ENCODE measurements around the gene SLC12A9.
"Not testable (repeated sequence)": the region's sequence is repeated elsewhere in the genome, so short reads cannot be mapped to it uniquely, and the experiment has no call there.

SLC12A9 gene

DNA sequence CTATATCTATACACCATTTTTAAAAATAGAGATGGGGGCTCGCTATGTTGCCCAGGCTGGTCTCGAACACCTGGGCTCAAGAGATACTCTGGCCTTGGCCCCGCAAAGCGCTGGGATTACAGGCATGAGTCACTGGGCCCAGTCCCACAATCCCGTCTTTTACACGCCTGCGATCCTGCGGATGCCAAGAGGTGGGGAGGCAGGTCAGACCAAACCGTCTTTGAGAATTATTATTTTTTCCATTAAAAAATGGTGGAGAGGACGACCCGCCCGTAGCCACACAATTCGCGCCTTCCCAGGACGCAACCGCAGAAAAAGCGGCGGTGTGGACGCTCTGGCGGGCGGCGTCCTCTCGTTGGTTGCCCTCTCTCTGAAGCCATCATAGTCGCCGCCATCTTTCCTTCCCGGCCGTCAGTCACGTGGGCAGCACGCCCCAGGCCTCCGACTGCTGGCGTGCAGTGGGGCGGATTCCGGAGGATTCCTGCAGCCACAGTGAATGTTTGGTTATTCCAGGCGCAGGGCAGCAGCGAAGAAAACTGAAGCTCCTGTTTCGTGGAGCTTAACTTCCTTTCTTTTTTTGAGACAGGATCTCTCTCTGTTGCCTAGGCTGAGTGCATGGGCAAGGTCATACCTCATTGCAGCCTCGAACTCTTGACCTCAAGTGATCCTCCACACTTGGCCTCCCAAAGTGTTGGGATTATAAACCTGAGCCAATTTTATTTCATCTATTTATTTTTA lies 15.2 kb upstream of the SLC12A9 start:
- Mint-ChIP-seq H3K9me3 (no peaks in the 10 kb centered on the region), H3K27me3 (no peaks in the 10 kb centered on the region), H3K4me1 (peaks cover 7% of the 10 kb centered on the region), H3K4me3 (peak overlapping the region; percentile 67 to 80), H3K27ac (peak overlapping the region; percentile 84 to 94)
- DNase-seq (peak; percentile 61 to 74), ATAC-seq (peak; percentile 93)

DNA sequence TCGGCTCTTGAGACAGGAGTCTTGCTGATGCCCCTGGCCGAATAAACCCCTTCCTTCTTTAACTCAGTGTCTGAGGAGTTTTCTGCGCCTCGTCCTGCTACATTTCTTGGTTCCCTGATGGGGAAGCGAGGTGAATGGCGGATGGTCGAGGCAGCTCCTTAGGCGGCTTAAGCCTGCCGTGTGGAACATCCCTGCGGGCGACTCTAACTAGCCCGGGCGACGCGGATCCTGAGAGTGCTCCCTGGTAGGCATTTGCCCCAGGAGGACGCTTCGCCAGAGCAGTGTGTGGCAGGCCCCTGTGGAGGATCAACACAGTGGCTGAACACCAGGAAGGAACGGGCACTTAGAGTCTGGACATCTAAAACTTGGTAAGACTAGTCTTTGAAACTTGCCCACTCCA lies 13.2 kb upstream of the SLC12A9 start:
- Mint-ChIP-seq H3K9me3 (no peaks in the 10 kb centered on the region), H3K27ac (no peak overlapping the region), H3K27me3 (no peaks in the 10 kb centered on the region), H3K4me3 (no peak overlapping the region), H3K4me1 (peaks cover 7% of the 10 kb centered on the region)
- DNase-seq = no peak
- ATAC-seq = no peak

DNA sequence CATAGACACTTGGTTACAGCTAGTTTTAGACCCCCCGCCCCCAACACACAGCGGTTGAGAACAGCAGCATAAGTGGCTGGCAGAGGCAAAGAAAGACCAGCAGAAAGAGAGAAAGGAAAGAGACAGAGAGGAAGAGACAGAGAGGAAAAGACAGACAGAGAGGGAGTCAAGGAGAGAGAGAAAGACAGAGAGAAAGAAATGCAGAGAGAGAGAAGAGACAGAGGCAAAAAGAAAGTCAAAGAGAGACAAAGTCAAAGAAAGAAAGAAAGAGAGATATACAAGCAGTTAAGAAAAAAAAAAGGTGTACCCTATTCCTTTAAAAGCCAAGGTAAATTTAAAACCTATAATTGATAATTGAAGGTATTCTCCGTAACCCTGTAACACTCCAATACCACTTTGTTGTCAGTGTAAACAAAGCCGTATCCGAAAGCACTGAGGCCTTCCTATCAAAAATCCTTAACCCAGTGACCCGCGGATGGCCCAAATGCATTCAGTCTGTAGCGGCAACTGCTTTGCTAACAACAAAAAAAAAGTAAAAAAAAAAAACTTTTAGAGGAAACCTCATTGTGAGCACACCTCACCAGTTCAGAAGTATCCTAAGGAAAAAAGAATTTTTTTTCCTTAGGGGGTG lies 11.9 kb upstream of the SLC12A9 start:
- DNase-seq (no peak), ATAC-seq (no peak)
- Mint-ChIP-seq H3K27me3 (no peaks in the 10 kb centered on the region), H3K4me1 (peaks cover 7% of the 10 kb centered on the region), H3K9me3 (no peaks in the 10 kb centered on the region), H3K27ac (no peak overlapping the region), H3K4me3 (no peak overlapping the region)

DNA sequence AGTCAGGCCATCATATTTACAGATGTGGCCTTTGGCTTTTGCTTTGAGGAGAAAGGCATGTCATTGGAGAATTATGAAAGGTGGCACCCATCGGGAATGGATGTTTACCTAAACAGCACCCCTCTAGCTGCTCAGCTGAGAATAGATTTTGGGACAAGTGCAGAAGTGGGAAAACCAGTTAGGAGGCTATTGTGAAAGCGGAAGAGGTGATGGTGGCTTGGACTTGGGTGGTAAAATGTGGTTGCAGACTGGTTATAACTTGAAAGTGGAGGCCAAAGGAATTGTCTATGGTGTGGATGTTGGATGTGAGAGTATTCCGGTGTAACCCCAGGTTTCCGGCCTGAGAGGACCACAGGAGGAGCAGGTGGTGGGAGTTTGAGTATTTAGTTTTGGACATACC lies 5.2 kb upstream of the SLC12A9 start:
- DNase-seq (no peak), ATAC-seq (no peak)
- Mint-ChIP-seq H3K27ac (no peak overlapping the region), H3K4me3 (no peak overlapping the region), H3K27me3 (no peaks in the 10 kb centered on the region), H3K4me1 (peaks cover 13% of the 10 kb centered on the region), H3K9me3 (no peaks in the 10 kb centered on the region)

GRCh38 chr7:100854146-100854895 lies 1.8 kb downstream of the SLC12A9 start:
- Mint-ChIP-seq H3K9me3 (no peaks in the 10 kb centered on the region), H3K4me3 (peak overlapping the region in 1 of 2 donors; percentile 99), H3K4me1 (peaks cover 52% of the 10 kb centered on the region), H3K27me3 (no peaks in the 10 kb centered on the region), H3K27ac (no peak overlapping the region)
- DNase-seq = no peak
- no peak for ATAC-seq

- not testable (repeated sequence) for H3K9me3 Mint-ChIP-seq, DNase-seq, ATAC-seq, H3K27me3 Mint-ChIP-seq, H3K27ac Mint-ChIP-seq, H3K4me3 Mint-ChIP-seq
- H3K4me1 Mint-ChIP-seq = peaks cover 52% of the 10 kb centered on the region
These were observed 2.4 kb downstream of the SLC12A9 start for GRCh38 chr7:100854899-100855298.

DNA sequence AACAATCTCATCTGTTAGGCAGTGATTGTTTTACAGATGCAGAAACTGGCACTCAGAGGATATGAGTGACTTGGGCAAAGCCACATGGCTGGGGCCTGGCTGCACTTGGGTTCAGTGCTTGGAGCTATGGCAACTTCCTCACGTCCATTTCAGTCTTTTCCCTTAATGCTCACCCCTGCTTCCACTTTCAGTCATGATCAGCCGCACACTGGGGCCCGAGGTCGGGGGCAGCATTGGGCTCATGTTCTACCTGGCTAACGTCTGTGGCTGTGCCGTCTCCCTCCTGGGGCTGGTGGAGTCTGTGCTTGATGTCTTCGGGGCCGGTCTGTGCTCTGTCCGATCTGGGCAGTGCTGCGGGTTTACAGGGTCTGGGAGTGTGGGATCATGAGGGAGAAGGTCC lies 3.0 kb downstream of the SLC12A9 start:
- ATAC-seq = no peak
- DNase-seq = no peak
- peaks cover 52% of the 10 kb centered on the region for H3K4me1 Mint-ChIP-seq
- H3K9me3 Mint-ChIP-seq = no peaks in the 10 kb centered on the region
- no peak overlapping the region for H3K27ac Mint-ChIP-seq
- H3K4me3 Mint-ChIP-seq = no peak overlapping the region
- no peaks in the 10 kb centered on the region for H3K27me3 Mint-ChIP-seq

GRCh38 chr7:100856871-100857282 lies 4.4 kb downstream of the SLC12A9 start:
- Mint-ChIP-seq H3K9me3 (no peaks in the 10 kb centered on the region), H3K27ac (no peak overlapping the region), H3K4me1 (peaks cover 44% of the 10 kb centered on the region), H3K27me3 (no peaks in the 10 kb centered on the region), H3K4me3 (no peak overlapping the region)
- ATAC-seq = no peak
- no peak for DNase-seq

DNA sequence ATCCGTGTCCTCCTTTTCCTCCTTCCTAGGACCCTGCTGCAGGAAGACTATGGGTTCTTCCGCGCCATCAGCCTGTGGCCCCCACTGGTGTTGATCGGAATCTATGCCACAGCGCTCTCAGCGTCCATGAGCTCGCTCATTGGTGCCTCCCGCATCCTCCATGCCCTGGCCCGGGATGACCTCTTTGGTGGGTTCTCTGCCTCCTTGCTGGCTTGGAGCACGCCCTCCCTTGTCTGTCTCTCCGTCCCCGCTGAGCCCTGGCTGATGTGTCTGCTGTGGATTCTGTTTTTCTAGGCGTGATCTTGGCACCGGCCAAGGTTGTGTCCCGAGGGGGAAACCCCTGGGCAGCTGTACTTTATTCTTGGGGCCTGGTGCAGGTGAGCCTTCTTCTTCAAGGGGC lies 7.3 kb downstream of the SLC12A9 start:
- Mint-ChIP-seq H3K4me1 (peaks cover 15% of the 10 kb centered on the region), H3K27me3 (no peaks in the 10 kb centered on the region), H3K4me3 (no peak overlapping the region), H3K9me3 (no peaks in the 10 kb centered on the region), H3K27ac (peak overlapping the region in 1 of 2 donors; percentile 65)
- DNase-seq (no peak), ATAC-seq (no peak)

- peaks cover 14% of the 10 kb centered on the region for H3K4me1 Mint-ChIP-seq
- no peaks in the 10 kb centered on the region for H3K9me3 Mint-ChIP-seq
- no peak overlapping the region for H3K27ac Mint-ChIP-seq
- ATAC-seq = no peak
- DNase-seq = no peak
- H3K4me3 Mint-ChIP-seq = no peak overlapping the region
- no peaks in the 10 kb centered on the region for H3K27me3 Mint-ChIP-seq
These were observed 8.4 kb downstream of the SLC12A9 start for GRCh38 chr7:100860702-100861615.

DNA sequence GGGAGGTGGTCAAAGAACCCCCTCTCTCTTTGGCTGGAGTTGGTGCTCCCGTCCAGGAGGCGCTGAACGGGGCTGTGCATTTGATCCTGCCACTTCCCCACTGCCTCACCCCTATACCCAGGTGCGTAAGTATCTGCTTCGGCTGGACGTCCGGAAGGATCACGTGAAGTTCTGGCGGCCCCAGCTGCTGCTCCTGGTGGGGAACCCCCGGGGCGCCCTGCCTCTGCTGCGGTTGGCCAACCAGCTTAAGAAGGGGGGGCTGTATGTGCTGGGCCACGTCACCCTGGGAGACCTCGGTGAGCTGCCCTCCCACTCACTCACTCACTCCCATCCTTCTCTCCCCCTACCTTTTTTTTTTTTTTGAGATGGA lies 9.1 kb downstream of the SLC12A9 start:
- Mint-ChIP-seq H3K4me1 (peaks cover 18% of the 10 kb centered on the region), H3K9me3 (no peaks in the 10 kb centered on the region), H3K27me3 (no peaks in the 10 kb centered on the region), H3K4me3 (no peak overlapping the region), H3K27ac (peak overlapping the region in 1 of 2 donors; percentile 25)
- DNase-seq (no peak), ATAC-seq (no peak)

DNA sequence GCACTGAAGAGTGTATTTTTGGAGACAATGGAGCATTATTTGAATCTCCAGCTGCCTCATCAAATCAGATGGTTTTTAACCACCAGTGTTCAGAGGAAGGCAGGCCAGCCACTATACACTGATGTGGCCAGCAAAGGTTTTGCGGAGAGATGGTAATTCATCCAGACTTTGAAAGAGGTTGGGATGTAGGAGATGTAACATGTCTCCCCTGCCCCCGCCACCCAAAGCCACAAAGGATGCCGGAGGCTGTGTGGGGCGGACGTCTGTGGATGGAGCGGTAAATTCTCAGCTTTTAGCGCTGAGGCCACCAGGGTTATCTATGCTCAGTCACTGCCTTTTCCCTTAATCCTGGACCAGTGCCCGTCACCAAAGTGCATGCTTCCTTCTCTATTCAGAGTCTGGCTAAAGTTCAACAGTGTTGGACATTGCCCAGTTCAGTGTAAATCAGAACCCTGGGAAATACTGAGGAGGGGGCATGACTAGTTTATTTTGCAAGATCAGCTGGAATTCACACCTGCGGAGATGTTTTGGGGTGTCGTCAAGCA lies 11.0 kb downstream of the SLC12A9 start:
- H3K9me3 Mint-ChIP-seq = no peaks in the 10 kb centered on the region
- peaks cover 31% of the 10 kb centered on the region for H3K4me1 Mint-ChIP-seq
- H3K27ac Mint-ChIP-seq = no peak overlapping the region
- ATAC-seq (no peak), DNase-seq (no peak)
- H3K4me3 Mint-ChIP-seq = no peak overlapping the region
- no peaks in the 10 kb centered on the region for H3K27me3 Mint-ChIP-seq

- Mint-ChIP-seq H3K27me3 (no peaks in the 10 kb centered on the region), H3K4me1 (peaks cover 38% of the 10 kb centered on the region), H3K4me3 (no peak overlapping the region), H3K9me3 (no peaks in the 10 kb centered on the region), H3K27ac (no peak overlapping the region)
- DNase-seq (no peak), ATAC-seq (no peak)
These were observed 11.8 kb downstream of the SLC12A9 start for GRCh38 chr7:100864263-100864845.

DNA sequence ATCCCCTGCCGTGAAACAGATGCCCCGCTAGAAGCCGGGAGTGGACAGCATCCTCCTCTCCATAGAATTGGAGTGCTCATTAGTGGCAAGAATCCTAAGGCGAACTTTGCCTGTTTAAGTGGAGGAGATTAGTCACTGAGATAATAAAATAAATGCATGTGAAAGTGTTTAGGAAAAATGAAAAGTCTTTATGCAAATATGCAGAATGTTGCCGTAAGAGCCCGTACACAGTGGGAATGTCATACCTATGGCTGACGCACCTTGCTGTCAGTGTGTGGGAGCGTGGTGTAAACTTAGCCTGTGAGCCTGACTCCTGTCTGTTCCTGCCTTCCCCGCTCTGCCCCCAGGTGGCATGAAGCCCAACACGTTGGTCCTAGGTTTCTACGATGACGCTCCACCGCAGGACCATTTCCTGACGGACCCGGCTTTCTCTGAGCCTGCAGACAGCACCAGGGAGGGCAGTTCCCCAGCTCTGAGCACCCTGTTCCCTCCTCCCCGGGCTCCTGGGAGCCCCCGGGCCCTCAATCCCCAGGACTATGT lies 12.9 kb downstream of the SLC12A9 start:
- no peak for DNase-seq
- Mint-ChIP-seq H3K27me3 (no peaks in the 10 kb centered on the region), H3K4me3 (peak overlapping the region; percentile 84 to 94), H3K9me3 (no peaks in the 10 kb centered on the region), H3K27ac (peak overlapping the region; percentile 33 to 96), H3K4me1 (peaks cover 42% of the 10 kb centered on the region)
- no peak for ATAC-seq

All from stimulated activated naive CD8-positive, alpha-beta T cell treated with anti-CD3 and anti-CD28 coated beads, Interleukin-15, amount 100 ng/mL, for 72 hours (primary cell).